Osteoblast (primary cell): ENCODE measurements around the gene SETX. TPM values are rescaled to one million over a fixed set of nuclear protein-coding genes. Genes with fewer than 3 reads are reported as not detected.

Source experiments
- DNase-seq: peaks from one replicate; pipeline ENCODE4 v3.0.0; 2011; ENCODE audit warnings: low spot score, mixed read lengths; ENCODE audit not compliant: insufficient read length; ENCODE audit errors: missing footprints
- H2AFZ ChIP-seq: 2 replicates; pipeline ENCODE4 v1.6.0; 2011; ENCODE audit warnings: mild to moderate bottlenecking, low read length
- H3K27ac ChIP-seq: 2 replicates; pipeline ENCODE4 v1.5.1; 2011; ENCODE audit warnings: mild to moderate bottlenecking, low read depth, low read length, moderate library complexity
- H3K27me3 ChIP-seq: 2 replicates; pipeline ENCODE4 v1.6.0; 2012; ENCODE audit warnings: mild to moderate bottlenecking, control low read depth, inconsistent platforms, low read length, moderate library complexity; ENCODE audit not compliant: insufficient read depth
- H3K36me3 ChIP-seq: 2 replicates; pipeline ENCODE4 v1.5.1; 2011; ENCODE audit warnings: mild to moderate bottlenecking, low read length, control low read depth, moderate library complexity; ENCODE audit not compliant: insufficient read depth
- H3K4me1 ChIP-seq: 2 replicates; pipeline ENCODE4 v1.5.1; 2011; ENCODE audit warnings: mild to moderate bottlenecking, low read length, control low read depth, moderate library complexity; ENCODE audit not compliant: insufficient read depth
- H3K4me2 ChIP-seq: 2 replicates; pipeline ENCODE4 v1.6.0; 2011; ENCODE audit warnings: mild to moderate bottlenecking, low read length; ENCODE audit not compliant: insufficient read depth
- H3K4me3 ChIP-seq: fragments of 200-600 bp; sonication (generic); 3 replicates; pipeline ENCODE4 v1.5.1; 2012; ENCODE audit warnings: mild to moderate bottlenecking, low read length, inconsistent platforms; ENCODE audit not compliant: insufficient read depth
- H3K79me2 ChIP-seq: 2 replicates; pipeline ENCODE4 v1.6.0; 2012; ENCODE audit warnings: mild to moderate bottlenecking, low read length, control low read depth, inconsistent platforms; ENCODE audit not compliant: insufficient read depth
- H3K9me3 ChIP-seq: 2 replicates; pipeline ENCODE4 v1.5.1; 2011; ENCODE audit warnings: low read depth, low read length, control low read depth
- H4K20me1 ChIP-seq: 2 replicates; pipeline ENCODE4 v1.6.0; 2012; ENCODE audit warnings: mild to moderate bottlenecking, low read length, control low read depth; ENCODE audit not compliant: insufficient read depth
- CTCF ChIP-seq: IDR thresholded peaks from 2 replicates; pipeline ENCODE4 v1.5.1; 2011; ENCODE audit warnings: mild to moderate bottlenecking, low read depth, low read length, moderate library complexity; ENCODE audit errors: extremely low read depth
- total RNA-seq: library from RNA; depleted of rRNA; stranded (reverse); fragments of >200 nt; gene quantifications from 2 replicates; pipeline ENCODE4 v1.2.3, GENCODE V29; 2012

The SETX gene
- total RNA-seq, 1 donor = 89.0 TPM

- Histone ChIP-seq H2AFZ (no peak overlapping the region), H3K9me3 (no peaks in the 10 kb centered on the region), H3K27ac (no peak overlapping the region), H3K79me2 (no peaks in the 10 kb centered on the region), H3K27me3 (peaks cover 47% of the 10 kb centered on the region), H3K4me1 (no peaks in the 10 kb centered on the region), H3K36me3 (no peaks in the 10 kb centered on the region), H3K4me3 (no peak overlapping the region), H4K20me1 (peaks cover 4% of the 10 kb centered on the region), H3K4me2 (no peak overlapping the region)
- peak; percentile 97 for TF ChIP-seq CTCF
- DNase-seq = peak; percentile 98
These were observed 118.7 kb downstream of the SETX start for GRCh38 chr9:132235894-132236661.

- TF ChIP-seq CTCF = no peak
- Histone ChIP-seq H3K27me3 (peaks cover 43% of the 10 kb centered on the region), H3K4me3 (no peak overlapping the region), H3K4me1 (no peaks in the 10 kb centered on the region), H3K4me2 (no peak overlapping the region), H3K9me3 (no peaks in the 10 kb centered on the region), H2AFZ (no peak overlapping the region), H4K20me1 (peaks cover 4% of the 10 kb centered on the region), H3K27ac (no peak overlapping the region), H3K36me3 (no peaks in the 10 kb centered on the region), H3K79me2 (no peaks in the 10 kb centered on the region)
- DNase-seq = peak; percentile 51
These were observed 119.7 kb downstream of the SETX start for GRCh38 chr9:132235125-132235524.

GRCh38 chr9:132234535-132234934 is 120.3 kb downstream of the SETX start:
- Histone ChIP-seq H3K27ac (no peak overlapping the region), H4K20me1 (peaks cover 4% of the 10 kb centered on the region), H3K4me3 (no peak overlapping the region), H2AFZ (no peak overlapping the region), H3K4me2 (no peak overlapping the region), H3K27me3 (peaks cover 39% of the 10 kb centered on the region), H3K79me2 (no peaks in the 10 kb centered on the region), H3K36me3 (no peaks in the 10 kb centered on the region), H3K9me3 (no peaks in the 10 kb centered on the region), H3K4me1 (no peaks in the 10 kb centered on the region)
- TF ChIP-seq CTCF = no peak
- DNase-seq = peak; percentile 80

GRCh38 chr9:132233138-132233537 is 121.6 kb downstream of the SETX start:
- H4K20me1 ChIP-seq = peaks cover 4% of the 10 kb centered on the region
- H3K4me3 ChIP-seq = no peak overlapping the region
- H3K27ac ChIP-seq = no peak overlapping the region
- H3K36me3 ChIP-seq = no peaks in the 10 kb centered on the region
- peaks cover 27% of the 10 kb centered on the region for H3K27me3 ChIP-seq
- no peak overlapping the region for H3K4me2 ChIP-seq
- no peaks in the 10 kb centered on the region for H3K4me1 ChIP-seq
- no peaks in the 10 kb centered on the region for H3K79me2 ChIP-seq
- DNase-seq = peak; percentile 67
- no peak for TF ChIP-seq CTCF
- H2AFZ ChIP-seq = no peak overlapping the region
- H3K9me3 ChIP-seq = no peaks in the 10 kb centered on the region
